Neuronal stem cell (in vitro differentiated cells): ENCODE measurements around the gene SMTN.

Experiments
- DNase-seq: peaks from one replicate; pipeline ENCODE4 v3.0.0-alpha.2; 2013; ENCODE audit warnings: low spot score
- H2AFZ ChIP-seq: one replicate; pipeline ENCODE4 v1.6.1; 2013; ENCODE audit warnings: mild to moderate bottlenecking, low read length, inconsistent platforms
- H2AK5ac ChIP-seq: 2 replicates; pipeline ENCODE4 v1.6.1; 2013; ENCODE audit warnings: low read depth, mild to moderate bottlenecking, inconsistent platforms, low read length, moderate library complexity, mixed read lengths
- H2BK120ac ChIP-seq: 2 replicates; pipeline ENCODE4 v1.6.1; 2013; ENCODE audit warnings: low read depth, mild to moderate bottlenecking, inconsistent platforms, low read length, moderate library complexity, mixed read lengths
- H2BK12ac ChIP-seq: one replicate; pipeline ENCODE4 v1.6.1; 2013; ENCODE audit warnings: low read length, inconsistent platforms
- H2BK15ac ChIP-seq: 2 replicates; pipeline ENCODE4 v1.6.1; 2013; ENCODE audit warnings: mild to moderate bottlenecking, low read length, inconsistent platforms, mixed read lengths
- H2BK5ac ChIP-seq: one replicate; pipeline ENCODE4 v1.6.1; 2013; ENCODE audit warnings: inconsistent platforms, mild to moderate bottlenecking, low read length, moderate library complexity
- H3K14ac ChIP-seq: one replicate; pipeline ENCODE4 v1.6.1; 2013; ENCODE audit warnings: low read length, inconsistent platforms
- H3K18ac ChIP-seq: 2 replicates; pipeline ENCODE4 v1.6.1; 2013; ENCODE audit warnings: low read length, inconsistent platforms
- H3K23ac ChIP-seq: 2 replicates; pipeline ENCODE4 v1.6.1; 2013; ENCODE audit warnings: low read depth, mild to moderate bottlenecking, mixed read lengths, low read length, inconsistent platforms; ENCODE audit not compliant: poor library complexity
- H3K27ac ChIP-seq: replicated peaks from 3 replicates; pipeline ENCODE4 v1.5.1; 2013; ENCODE audit warnings: low read length, inconsistent platforms
- H3K27me3 ChIP-seq, 3 experiments: 2 replicates each; pipeline ENCODE4 v1.6.1; 2013; ENCODE audit warnings: low read length in 3 of 3, mild to moderate bottlenecking in 2 of 3, inconsistent platforms in 1 of 3, low read depth in 1 of 3, mixed read lengths in 1 of 3, moderate library complexity in 1 of 3; ENCODE audit not compliant: control insufficient read depth in 3 of 3, insufficient read depth in 3 of 3
- H3K36me3 ChIP-seq, 2 donors: replicated peaks in 1 of 2; 2 replicates each; pipeline ENCODE4 v1.6.1; 2013; ENCODE audit warnings: low read length in 2 of 2; ENCODE audit not compliant: control insufficient read depth in 2 of 2, insufficient read depth in 2 of 2
- H3K4ac ChIP-seq: 2 replicates; pipeline ENCODE4 v1.6.1; 2013; ENCODE audit warnings: inconsistent platforms, mild to moderate bottlenecking, low read length, moderate library complexity
- H3K4me1 ChIP-seq, 2 donors: 1 replicate in 1 of 2; 2 replicates in 1 of 2; pipeline ENCODE4 v1.6.1; 2013; ENCODE audit warnings: low read length in 2 of 2, low read depth in 1 of 2; ENCODE audit not compliant: control insufficient read depth in 2 of 2, insufficient read depth in 1 of 2
- H3K4me2 ChIP-seq: one replicate; pipeline ENCODE4 v1.6.1; 2013; ENCODE audit warnings: mild to moderate bottlenecking, low read length, inconsistent platforms; ENCODE audit not compliant: insufficient read depth, poor library complexity, severe bottlenecking
- H3K4me3 ChIP-seq, 2 donors: 2 replicates each; pipeline ENCODE4 v1.5.1; 2013; ENCODE audit warnings: low read length in 2 of 2, mild to moderate bottlenecking in 2 of 2, inconsistent platforms in 1 of 2, moderate library complexity in 1 of 2
- H3K79me1 ChIP-seq: one replicate; pipeline ENCODE4 v1.6.1; 2013; ENCODE audit warnings: low read depth, mild to moderate bottlenecking, inconsistent platforms, low read length, moderate library complexity
- H3K9ac ChIP-seq: one replicate; pipeline ENCODE4 v1.6.1; 2013; ENCODE audit warnings: mild to moderate bottlenecking, low read depth, low read length, inconsistent platforms; ENCODE audit not compliant: poor library complexity
- H3K9me3 ChIP-seq, 2 donors: replicated peaks in 1 of 2; 2 replicates each; pipeline versions ENCODE3 to v1.6.1; 2013; ENCODE audit warnings: low read length in 2 of 2, mild to moderate bottlenecking in 2 of 2, inconsistent platforms in 1 of 2, low read depth in 1 of 2, mixed read lengths in 1 of 2, moderate library complexity in 1 of 2; ENCODE audit not compliant: control insufficient read depth in 2 of 2, insufficient read depth in 1 of 2
- H4K8ac ChIP-seq: one replicate; pipeline ENCODE4 v1.6.1; 2013; ENCODE audit warnings: low read depth, mild to moderate bottlenecking, inconsistent platforms, low read length, moderate library complexity
- H4K91ac ChIP-seq: one replicate; pipeline ENCODE4 v1.6.1; 2013; ENCODE audit warnings: low read length, low read depth, mild to moderate bottlenecking, inconsistent platforms; ENCODE audit not compliant: poor library complexity
- WGBS, 2 donors: extraction: QIAGEN DNeasy Blood & Tissue Kit; methylation state at CpG; one replicate each; pipeline ENCODE4 v1.1.7; 2013; ENCODE audit warnings: missing lambda C conversion rate in 2 of 2, mixed read lengths in 1 of 2; ENCODE audit not compliant: insufficient read length in 2 of 2, insufficient replicate concordance in 1 of 2; ENCODE audit errors: extremely low coverage in 2 of 2; 5-methylcytosine and 5-hydroxymethylcytosine counted together

The SMTN gene

DNA sequence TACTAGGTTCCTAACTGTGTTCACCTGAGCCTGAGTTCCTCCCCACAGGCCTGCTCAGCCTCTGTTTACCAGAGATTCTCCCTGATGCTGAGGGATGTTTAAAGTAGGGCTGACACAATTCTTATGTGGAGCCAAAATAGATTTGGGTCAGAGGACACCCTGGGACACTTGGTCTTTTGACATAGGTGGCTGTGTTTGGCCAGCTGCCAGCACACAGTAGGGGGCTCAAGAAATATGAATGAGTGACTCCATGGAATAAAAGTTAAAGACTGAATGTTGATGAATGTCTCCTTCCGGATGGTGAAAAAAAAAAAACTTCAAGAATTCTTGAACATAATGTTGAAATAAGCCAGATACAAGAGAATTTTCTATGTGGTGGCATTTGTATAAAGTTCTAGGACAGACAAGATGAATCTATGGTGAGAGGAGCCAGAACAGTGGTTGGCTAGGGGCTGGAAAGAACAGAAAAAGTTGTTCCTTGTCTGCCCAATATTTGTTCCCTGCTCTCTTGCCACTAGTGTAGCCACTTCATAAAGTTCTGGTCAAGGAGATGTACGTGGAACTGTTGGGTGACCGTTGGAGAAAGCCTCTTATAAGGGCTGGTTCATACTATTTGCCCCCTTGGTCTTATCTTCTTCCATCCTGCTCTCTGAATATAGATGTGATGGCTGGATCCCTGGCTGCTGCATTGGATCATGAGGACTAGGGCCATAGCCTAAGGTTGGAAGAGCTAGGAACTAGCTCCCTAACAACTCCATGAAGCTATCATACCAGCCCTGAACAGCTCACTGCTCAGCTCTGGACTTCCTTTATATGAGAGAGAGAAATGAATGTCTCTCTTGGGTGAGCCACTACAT, 40.3 kb upstream of the SMTN start:
- no peak overlapping the region for H2BK5ac ChIP-seq
- H3K4me2 ChIP-seq, result no peak overlapping the region
- H2BK12ac ChIP-seq, result no peak overlapping the region
- H2AK5ac ChIP-seq, result no peak overlapping the region
- no peak overlapping the region for H4K91ac ChIP-seq
- H3K23ac ChIP-seq, result no peak overlapping the region
- no peaks in the 10 kb centered on the region for H3K36me3 ChIP-seq
- H3K27me3 ChIP-seq, result peaks cover 0 to 4% (median 0%) of the 10 kb centered on the region in 3 experiments
- H3K18ac ChIP-seq, result no peak overlapping the region
- H3K79me1 ChIP-seq, result no peaks in the 10 kb centered on the region
- no CpG with 5 or more reads among the region's 3 CpGs for WGBS, 2 donors
- no peak overlapping the region for H3K4me3 ChIP-seq
- H2AFZ ChIP-seq, result no peak overlapping the region
- no peak for DNase-seq
- H3K27ac ChIP-seq, result no peak overlapping the region
- no peak overlapping the region for H3K9ac ChIP-seq
- no peaks in the 10 kb centered on the region for H3K9me3 ChIP-seq
- H3K4me1 ChIP-seq, result peaks cover 3% of the 10 kb centered on the region in 2 donors
- H2BK120ac ChIP-seq, result no peak overlapping the region
- H2BK15ac ChIP-seq, result no peak overlapping the region
- no peak overlapping the region for H4K8ac ChIP-seq
- no peak overlapping the region for H3K4ac ChIP-seq
- no peak overlapping the region for H3K14ac ChIP-seq

DNA sequence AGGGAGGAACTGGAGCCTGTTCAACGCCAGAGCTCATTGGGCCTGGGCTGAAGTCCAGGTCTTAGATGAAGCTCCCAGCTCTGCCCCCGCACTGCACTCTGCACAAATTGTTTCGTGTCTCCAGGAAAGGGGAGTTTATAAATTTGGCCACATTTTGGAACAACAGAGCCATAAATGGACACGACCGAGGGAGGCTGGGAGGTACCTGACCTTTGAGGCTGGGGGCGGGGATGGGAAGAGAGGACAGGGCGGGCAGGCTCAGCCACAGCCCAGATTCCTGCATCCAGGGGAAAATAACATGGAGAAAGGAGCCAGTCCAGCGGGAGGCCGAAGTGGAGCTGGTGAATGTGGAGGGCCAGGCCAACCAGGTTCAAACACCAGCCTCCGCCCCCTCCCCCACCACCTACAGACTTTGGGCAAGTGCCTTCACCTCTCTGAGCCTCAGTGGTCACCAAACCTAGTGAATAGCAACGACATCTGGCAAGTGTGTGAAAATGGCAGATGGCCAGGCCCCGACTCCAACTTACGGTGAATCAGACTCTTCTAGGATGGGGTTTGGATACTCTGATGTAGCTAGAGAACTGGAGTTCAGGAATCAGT, 36.8 kb upstream of the SMTN start:
- Histone ChIP-seq H3K4me1 (peaks cover 6 to 7% of the 10 kb centered on the region in 2 donors), H2AK5ac (peak overlapping the region; percentile 18), H3K14ac (no peak overlapping the region), H4K91ac (no peak overlapping the region), H2BK12ac (no peak overlapping the region), H3K23ac (no peak overlapping the region), H2AFZ (peak overlapping the region; percentile 27), H2BK120ac (no peak overlapping the region), H3K18ac (no peak overlapping the region), H2BK15ac (no peak overlapping the region), H3K4me2 (no peak overlapping the region), H3K27me3 (no peaks in the 10 kb centered on the region), H3K9me3 (peaks cover 0 to 10% of the 10 kb centered on the region in 2 donors), H2BK5ac (no peak overlapping the region), H3K9ac (no peak overlapping the region), H3K4ac (no peak overlapping the region), H3K27ac (no peak overlapping the region), H4K8ac (no peak overlapping the region), H3K4me3 (no peak overlapping the region), H3K79me1 (no peaks in the 10 kb centered on the region), H3K36me3 (no peaks in the 10 kb centered on the region)
- DNase-seq, result no peak
- WGBS, 2 donors, result no CpG with 5 or more reads among the region's 13 CpGs

DNA sequence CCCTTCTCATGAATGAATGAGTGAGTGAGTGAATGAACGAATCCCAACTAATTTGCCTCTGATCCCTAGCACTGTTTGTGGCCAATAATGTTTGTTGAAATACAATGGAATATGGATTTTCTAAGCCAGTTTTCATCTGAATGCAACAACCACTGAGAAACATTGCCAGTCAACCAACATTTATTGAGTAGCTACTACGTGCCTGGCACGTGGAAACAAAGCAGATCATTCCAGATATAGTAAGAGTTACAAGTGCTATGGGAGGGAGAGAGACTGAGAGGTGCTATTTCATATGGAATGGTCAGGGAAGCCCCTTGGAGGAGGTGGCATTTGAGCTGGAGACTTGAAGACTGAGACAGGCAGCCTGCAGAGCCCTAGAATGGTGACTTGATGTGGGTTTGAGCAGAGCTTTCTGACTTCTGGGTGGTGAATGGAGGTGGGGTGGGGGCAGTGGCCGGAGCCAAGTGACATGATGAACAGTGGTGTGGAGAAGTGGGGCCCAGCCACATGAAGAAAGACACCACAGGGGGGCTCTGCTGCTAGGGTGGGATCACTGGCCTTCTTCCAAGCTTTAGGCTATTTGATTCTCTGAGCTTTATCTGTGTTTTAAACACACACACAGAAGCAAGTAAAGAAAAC, 35.1 kb upstream of the SMTN start:
- Histone ChIP-seq H3K18ac (no peak overlapping the region), H3K4ac (no peak overlapping the region), H2BK5ac (no peak overlapping the region), H2BK15ac (no peak overlapping the region), H2AK5ac (no peak overlapping the region), H2AFZ (peak overlapping the region; percentile 93), H3K4me3 (no peak overlapping the region), H2BK120ac (no peak overlapping the region), H3K14ac (no peak overlapping the region), H2BK12ac (no peak overlapping the region), H3K4me2 (no peak overlapping the region), H3K9ac (no peak overlapping the region), H4K91ac (no peak overlapping the region), H3K36me3 (no peaks in the 10 kb centered on the region), H4K8ac (no peak overlapping the region), H3K79me1 (no peaks in the 10 kb centered on the region), H3K4me1 (peaks cover 3 to 7% of the 10 kb centered on the region in 2 donors), H3K23ac (no peak overlapping the region), H3K27ac (no peak overlapping the region), H3K9me3 (peaks cover 0 to 10% of the 10 kb centered on the region in 2 donors), H3K27me3 (no peaks in the 10 kb centered on the region)
- no CpG with 5 or more reads among the region's 4 CpGs for WGBS, 2 donors
- no peak for DNase-seq
